NCI-H2196 treated with DMSO at 0.1 percent for 48 hours (cell line): ENCODE results near the gene ZFP3.
"Not testable (repeated sequence)": the region's sequence is repeated elsewhere in the genome, so short reads cannot be mapped to it uniquely, and the experiment has no call there.

Experiments
- DNase-seq: peaks from one replicate; lab custom pipeline; 2025; ENCODE audit not compliant: unreplicated experiment; lab: John Stamatoyannopoulos, UW

Gene ZFP3

DNA sequence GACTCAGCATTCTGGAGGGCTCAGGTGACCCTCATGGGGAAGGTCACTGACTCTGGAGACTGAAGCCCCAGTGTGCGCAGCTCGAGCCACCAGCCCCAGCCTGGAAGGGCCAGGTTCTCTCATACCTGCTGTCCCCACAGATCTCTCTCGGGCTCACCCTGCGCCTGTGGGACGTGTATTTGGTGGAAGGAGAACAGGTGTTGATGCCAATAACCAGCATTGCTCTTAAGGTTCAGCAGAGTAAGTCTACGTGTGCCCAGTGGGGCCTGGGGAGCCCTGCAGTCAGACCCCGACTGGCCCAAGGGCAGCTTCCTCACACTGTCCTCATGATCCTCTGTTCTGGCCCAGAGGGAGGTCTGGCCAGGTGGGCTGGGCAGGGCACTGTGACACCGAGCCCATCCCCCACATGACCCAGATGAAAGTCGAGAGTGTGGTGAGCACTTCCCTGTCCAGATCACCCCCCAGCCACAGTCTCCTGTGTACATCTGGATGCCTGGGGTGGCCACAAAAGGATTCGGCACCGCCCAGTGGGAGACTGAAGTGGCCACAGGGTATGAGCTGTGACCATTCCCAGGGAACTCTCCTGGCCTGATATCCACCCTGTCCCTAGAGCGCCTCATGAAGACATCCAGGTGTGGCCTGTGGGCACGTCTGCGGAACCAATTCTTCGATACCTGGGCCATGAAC is 59.4 kb downstream of the ZFP3 start:
- not testable (repeated sequence) for DNase-seq

DNA sequence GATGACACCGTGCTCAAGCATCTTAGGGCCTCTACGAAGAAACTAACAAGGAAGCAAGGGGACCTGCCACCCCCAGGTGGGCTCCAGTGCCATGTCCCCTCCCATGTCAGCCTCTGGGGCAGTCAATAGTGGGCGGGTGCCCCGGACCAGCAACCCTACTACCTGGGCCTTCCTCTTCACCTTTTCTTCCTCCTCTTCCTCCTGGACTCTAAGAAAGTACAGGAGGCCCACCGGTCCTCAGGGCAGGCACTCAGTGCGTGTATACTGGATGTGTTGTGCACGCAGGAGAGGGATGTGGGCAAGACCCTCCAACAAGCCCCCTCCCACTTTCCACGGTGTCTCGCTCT is 59.9 kb downstream of the ZFP3 start:
- DNase-seq, result not testable (repeated sequence)

DNA sequence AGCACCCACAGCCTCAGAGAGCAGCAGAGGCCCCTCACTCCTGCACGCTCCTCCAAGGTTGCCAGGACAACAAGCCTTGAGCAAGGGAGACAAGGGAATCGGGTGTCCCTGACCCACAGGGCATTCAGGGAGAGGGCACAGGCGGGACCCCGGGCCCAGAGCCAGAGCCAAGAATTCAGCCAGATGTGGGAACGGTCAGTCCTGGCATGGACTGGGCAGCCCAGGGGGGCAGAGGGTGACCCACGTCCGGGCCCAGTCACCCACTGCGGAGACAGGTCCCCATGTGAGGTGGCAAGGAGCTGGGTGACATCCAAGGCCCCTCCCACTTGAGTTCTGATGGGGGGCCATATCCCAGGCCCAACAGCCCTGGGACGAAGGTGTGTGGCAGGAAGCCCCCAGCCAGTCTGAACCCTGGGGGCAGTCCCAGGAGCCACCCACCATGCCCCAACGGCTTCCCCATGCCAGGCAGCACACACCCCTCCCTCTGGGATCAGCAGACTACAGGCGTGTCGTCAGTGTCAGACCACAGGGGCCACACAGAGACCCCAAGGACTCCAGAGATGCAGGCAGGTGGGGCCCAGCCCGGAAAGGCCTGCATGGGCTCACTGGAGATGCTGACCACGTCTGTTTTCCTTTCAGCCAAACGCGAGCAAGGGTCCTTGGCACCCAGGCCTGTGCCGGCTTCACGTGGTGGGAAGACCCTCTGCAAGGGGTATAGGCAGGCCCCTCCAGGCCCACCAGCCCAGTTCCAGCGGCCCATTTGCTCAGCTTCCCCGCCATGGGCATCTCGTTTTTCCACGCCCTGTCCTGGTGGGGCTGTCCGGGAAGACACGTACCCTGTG is 60.6 kb downstream of the ZFP3 start:
- DNase-seq, result no peak

DNA sequence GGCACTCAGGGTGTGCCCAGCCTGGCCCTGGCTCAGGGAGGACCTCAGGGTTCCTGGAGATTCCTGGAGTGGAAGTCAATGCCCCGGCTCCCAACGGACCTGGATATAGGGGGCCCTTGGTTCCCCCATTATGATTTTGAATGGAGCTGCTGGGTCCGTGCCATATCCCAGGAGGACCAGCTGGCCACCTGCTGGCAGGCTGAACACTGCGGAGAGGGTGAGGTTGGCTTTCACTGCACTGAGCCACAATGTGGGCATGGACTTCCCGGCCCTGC is 61.1 kb downstream of the ZFP3 start:
- DNase-seq, result no peak

DNA sequence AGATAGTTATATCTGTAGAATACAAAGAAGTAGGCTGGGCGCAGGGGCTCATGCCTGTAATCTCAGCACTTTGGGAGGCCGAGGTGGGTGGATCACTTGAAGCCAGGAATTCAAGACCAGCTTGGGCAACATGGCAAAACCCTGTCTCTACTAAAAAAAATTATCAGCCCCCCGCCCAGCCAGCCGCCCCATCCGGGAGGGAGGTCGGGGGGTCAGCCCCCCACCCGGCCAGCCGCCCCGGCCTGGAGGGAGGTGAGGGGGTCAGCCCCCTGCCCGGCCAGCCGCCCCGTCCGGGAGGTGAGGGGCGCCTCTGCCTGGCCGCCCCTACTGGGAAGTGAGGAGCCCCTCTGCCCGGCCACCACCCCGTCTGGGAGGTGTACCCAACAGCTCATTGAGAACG is 64.6 kb downstream of the ZFP3 start:
- not testable (repeated sequence) for DNase-seq
